Thyroid gland (tissue), 4 donors: ENCODE results near the gene PHF14.

Source experiments
- POLR2A ChIP-seq, 2 donors: fragments of 450-650 bp; IDR thresholded peaks; one replicate each; pipeline ENCODE4 v1.6.1; 2017; ENCODE audit warnings: antibody characterized with exemption in 2 of 2, mild to moderate bottlenecking in 2 of 2, moderate library complexity in 1 of 2
- TF ChIP-seq, protein P1 (sequence below), 6 experiments: fragments of 200-600 bp in 3 of 6; fragments of 450-650 bp in 3 of 6; sonication (generic) in 3 of 6; IDR thresholded peaks; one replicate each; pipeline ENCODE4 v1.5.1; 2016 to 2019; ENCODE audit warnings: antibody characterized with exemption in 6 of 6, mild to moderate bottlenecking in 2 of 6, inconsistent platforms in 1 of 6, moderate library complexity in 1 of 6

DNA sequence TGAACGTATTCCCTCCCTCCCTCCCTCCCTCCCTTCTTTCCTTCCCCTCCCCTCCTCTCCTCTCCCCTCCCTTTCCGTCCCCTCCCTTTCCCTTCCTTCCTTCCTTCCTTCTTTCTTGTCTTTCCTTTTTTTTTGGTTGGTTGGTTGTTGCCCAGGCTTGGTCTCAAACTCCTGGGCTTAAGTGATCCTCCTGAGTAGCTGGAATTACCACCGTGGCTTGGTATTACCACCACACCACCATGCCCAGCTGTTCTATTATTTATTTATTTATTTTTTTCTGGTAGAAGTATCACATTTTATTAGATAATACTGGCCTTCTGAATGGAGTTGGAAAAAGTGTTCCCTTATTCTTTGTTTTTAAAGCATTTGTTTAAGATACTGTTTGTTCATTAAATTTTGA lies 95.9 kb downstream of the PHF14 start:
- no peak for TF ChIP-seq POLR2A (IDR thresholded peaks at IDR 0.05)
- TF ChIP-seq, protein P1, sequence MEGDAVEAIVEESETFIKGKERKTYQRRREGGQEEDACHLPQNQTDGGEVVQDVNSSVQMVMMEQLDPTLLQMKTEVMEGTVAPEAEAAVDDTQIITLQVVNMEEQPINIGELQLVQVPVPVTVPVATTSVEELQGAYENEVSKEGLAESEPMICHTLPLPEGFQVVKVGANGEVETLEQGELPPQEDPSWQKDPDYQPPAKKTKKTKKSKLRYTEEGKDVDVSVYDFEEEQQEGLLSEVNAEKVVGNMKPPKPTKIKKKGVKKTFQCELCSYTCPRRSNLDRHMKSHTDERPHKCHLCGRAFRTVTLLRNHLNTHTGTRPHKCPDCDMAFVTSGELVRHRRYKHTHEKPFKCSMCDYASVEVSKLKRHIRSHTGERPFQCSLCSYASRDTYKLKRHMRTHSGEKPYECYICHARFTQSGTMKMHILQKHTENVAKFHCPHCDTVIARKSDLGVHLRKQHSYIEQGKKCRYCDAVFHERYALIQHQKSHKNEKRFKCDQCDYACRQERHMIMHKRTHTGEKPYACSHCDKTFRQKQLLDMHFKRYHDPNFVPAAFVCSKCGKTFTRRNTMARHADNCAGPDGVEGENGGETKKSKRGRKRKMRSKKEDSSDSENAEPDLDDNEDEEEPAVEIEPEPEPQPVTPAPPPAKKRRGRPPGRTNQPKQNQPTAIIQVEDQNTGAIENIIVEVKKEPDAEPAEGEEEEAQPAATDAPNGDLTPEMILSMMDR (IDR thresholded peaks at IDR 0.05) = no peak
